GM12873 (cell line): ENCODE data around the gene APOL2.

Source experiments
- TF ChIP-seq, protein P1 (sequence below): IDR thresholded peaks from 2 replicates; pipeline ENCODE4 v1.5.1; 2012; ENCODE audit warnings: low read depth, mild to moderate bottlenecking, moderate library complexity, low read length, control low read depth; ENCODE audit not compliant: insufficient read depth; ENCODE audit errors: missing control alignments

Gene APOL2

DNA sequence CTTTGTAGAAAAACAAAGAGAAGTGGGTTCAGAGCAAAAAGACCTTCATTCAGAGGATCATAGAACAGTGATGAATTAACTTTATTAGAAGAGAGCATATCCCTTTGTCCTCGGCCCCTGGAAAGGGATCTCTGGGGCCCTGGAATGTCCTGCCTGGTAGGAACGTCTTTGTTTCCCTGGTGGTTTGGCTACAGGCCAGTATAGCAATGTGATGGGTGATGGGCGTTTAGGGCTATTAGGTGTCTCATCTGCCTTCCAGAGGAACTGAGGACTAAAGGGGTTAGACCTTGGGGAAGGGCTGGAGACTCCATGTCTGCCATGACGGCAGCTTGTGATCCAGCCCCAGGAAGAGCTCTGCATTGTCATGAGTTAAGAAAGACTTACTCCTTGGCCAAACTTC is 46.8 kb downstream of the APOL2 start:
- TF ChIP-seq, protein P1, sequence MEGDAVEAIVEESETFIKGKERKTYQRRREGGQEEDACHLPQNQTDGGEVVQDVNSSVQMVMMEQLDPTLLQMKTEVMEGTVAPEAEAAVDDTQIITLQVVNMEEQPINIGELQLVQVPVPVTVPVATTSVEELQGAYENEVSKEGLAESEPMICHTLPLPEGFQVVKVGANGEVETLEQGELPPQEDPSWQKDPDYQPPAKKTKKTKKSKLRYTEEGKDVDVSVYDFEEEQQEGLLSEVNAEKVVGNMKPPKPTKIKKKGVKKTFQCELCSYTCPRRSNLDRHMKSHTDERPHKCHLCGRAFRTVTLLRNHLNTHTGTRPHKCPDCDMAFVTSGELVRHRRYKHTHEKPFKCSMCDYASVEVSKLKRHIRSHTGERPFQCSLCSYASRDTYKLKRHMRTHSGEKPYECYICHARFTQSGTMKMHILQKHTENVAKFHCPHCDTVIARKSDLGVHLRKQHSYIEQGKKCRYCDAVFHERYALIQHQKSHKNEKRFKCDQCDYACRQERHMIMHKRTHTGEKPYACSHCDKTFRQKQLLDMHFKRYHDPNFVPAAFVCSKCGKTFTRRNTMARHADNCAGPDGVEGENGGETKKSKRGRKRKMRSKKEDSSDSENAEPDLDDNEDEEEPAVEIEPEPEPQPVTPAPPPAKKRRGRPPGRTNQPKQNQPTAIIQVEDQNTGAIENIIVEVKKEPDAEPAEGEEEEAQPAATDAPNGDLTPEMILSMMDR, result no peak

DNA sequence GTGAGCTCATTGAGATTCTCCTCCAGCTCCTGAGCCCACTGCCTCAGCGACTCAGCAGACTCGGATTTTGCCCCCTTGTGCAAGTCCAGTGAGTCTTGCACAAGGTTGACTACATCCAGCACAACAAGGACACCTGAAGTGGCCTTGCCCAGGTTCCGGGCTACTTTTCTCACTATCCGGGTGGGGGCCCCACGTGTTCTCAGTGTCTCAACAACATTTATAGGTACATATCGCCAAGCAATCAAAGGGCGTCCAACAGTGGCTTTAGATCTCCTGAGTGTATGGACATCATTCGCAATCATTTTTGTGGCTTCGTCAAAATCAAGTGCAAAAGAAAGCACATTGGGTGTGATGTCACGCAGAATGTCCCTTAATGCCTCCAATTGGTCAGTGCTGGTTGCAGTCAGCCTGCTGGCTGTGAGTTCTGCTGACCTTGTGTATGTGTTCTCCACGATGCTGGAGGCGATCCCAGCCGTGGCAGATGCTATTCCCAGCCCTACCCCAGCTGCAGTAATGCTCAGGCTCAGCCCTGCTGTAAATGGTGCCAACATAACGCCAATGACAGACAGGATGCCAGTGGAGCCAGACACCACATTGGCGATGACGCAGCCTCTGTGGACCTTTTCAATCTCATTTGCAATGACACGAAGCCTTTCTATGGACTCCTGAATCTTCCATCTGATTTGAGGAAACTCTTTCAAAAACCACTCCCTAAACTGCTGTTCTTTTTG is 48.1 kb downstream of the APOL2 start:
- TF ChIP-seq, protein P1, result no peak

DNA sequence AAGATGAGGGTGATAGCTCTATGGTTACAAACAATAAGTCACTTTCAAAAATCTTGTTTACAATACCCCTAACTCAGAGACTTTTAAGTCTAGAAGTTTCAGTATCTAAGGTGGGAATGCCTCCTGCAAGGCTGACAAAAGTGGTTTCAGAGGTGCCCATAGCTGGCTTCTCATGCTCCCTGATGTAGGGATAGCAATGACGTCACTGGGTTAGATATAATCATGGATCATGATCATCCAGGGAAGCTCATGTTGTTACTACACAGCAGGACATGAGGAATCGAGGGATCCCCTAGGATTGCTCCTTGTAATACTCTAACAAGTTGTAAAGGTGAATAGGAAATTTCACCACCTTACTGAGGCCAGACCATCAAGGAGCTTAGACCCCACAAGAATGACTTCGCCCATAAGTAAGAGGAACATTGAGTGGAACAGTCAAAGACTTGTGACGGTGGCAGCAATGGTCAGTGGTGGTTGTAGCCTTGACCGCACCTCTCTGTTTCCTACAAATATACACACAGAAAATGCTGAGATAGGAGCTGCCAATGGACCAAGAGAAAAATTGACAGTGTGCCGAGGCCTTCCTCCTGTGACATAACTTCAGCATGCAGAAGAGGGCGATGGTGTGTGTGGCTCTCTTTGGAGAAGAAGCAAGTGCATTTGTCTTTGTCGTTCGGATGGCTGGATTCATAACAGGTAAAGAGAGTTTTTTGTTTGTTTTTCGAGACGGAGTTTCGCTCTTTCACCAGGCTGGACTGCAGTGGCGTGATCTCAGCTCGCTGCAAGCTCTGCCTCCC is 53.3 kb downstream of the APOL2 start:
- TF ChIP-seq, protein P1, result no peak

DNA sequence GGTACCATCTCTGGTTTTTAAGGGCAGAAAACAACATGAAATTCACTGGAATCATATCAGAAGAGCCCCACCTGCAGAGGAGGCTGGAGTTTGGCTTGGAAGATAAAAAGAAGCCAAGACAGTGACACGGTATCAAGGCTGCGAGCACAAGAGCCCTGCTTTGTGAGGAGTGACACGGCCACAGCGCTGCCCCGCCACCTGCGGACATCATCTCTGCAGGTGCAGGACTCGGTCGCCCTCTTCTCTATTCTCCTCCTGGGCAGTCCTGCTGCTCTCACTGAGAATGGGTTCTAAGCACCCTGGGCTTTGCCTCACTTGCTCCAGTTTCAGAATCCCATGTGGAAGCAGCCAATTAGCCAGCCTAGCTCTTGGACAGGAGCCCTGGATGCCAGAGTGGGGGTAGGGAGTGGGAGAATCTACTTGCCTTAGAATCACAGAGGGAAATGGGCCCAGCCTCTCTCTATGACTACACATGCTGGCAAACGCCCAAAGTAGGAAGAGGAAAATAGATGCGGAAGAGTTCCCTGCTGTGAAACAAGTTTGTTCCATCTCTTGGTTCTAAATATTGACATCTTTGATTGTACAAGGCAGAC is 54.8 kb downstream of the APOL2 start:
- TF ChIP-seq, protein P1, result no peak

DNA sequence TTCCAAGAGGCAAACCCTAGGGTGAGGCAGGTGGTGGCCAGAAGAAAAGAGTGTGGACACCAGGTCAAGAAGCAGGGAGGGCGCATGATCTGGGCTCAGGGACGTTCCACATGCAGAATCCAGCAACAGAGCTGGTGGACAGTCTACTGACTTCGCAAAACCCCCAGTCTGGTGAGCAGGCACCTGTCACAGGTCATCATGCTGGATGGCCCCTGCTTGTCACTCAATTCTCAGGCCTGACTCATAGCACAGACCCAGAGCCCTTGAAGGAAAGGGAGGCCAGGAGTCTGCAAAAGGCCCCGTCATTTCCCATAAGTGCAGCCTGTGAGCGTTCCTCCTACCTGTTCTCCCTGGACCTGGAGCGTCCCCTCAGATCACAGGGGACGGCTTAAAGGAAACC is 55.9 kb downstream of the APOL2 start:
- TF ChIP-seq, protein P1, result no peak

DNA sequence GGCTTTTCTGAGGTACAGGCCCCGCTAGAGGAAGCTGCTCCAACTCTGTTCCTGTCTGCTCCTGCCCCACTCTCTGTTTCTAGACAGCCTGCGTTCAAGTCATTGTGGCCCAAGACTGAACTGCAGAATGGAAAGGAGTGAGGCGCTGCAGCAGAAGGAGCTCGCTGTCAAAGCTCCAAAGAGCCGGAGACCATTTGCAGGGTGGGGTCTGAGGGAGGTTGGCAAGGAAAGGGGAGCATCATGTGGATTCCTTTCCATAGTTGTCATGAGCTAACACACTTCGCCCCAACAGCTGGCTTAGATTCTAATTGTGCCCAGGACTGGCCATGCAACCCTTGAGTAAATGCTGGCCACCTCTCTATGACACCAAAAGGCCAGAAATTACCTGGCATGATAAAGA is 56.5 kb downstream of the APOL2 start:
- TF ChIP-seq, protein P1, result no peak

DNA sequence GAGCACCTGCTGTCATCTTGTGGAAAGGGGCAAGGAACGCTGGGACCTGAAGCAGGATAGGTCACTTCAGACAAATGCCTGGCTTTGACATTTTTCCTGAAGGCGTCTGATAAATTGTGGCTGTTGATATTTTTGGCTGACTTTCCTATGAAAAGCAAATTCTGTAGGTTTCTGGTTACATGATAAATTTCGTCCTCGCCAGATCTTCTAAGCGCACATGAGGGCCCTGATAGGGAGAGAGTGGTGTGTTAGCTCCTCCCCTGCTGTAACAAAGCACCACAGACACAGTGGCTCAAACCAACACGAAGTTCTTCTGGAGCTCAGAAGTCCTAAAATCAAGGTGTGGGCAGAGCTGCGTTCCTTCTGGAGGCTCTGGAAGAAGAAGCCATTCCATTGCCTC is 57.3 kb downstream of the APOL2 start:
- TF ChIP-seq, protein P1, result no peak
